Hematopoietic multipotent progenitor cell treated with erythropoietin and hydrocortisone succinate and interleukin-3 and kit ligand, for 6 days (in vitro differentiated cells): ENCODE results near the gene CAPZB.

Source experiments
- DNase-seq: peaks from one replicate; pipeline ENCODE4 v3.0.0-alpha.2; 2015

The CAPZB gene

DNA sequence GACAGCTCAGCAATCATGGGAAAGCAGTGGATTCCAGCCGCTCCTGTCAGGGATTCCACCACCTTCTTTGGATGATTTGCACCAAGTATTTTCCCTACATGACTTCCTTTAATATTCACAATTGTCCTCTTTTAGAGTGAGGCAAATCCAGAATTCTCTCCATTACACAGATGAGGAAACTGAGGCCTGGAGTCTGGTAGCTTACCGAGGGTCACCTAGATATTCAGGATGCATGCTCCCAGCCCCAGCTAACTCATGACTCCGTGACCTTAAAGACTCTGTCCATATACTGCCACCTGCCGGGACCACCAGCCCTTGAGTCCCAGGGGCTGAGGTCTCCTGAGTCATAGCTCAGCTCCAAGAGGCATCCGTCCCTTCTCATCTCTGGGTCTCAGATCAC is 80.6 kb downstream of the CAPZB start:
- DNase-seq = no peak

- no peak for DNase-seq
These were observed 82.1 kb downstream of the CAPZB start for GRCh38 chr1:19403256-19403655.

DNA sequence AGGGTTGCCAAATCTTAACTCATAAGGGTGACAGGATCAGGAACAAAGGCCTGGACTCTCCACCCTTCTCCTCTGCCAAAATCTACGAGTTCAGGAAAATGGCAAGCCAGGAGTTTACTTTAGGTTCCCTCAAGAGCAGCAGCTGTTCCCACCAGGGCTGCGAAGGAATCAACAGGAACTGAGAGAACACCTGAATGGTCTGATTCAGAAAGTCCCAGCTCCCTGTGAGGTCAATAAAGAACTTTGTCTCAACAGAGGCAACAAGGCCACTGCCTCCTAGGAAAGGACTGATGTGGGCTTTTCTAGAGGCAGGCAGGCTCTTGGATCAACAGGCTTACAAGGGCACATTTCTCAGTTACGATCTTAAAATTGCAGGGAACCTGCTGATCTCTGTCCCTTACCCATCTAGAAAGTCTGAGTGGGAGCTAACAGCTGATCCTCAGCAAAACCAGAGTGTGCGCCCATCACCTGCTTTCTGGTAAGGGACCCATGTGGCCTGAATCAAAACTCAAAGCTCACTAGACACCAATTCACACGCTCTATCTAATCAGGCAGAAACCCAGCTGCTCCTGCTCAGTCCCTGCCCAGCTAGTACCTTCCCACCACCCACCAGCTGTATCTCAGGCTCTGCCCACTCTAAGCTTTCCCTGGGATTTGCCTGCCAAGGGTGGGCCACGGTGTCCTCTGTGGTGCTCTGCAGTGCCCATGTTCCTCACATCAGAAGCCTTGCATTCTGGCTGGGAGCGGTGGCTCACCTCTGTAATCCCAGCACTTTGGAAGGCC is 83.1 kb downstream of the CAPZB start:
- no peak for DNase-seq

DNA sequence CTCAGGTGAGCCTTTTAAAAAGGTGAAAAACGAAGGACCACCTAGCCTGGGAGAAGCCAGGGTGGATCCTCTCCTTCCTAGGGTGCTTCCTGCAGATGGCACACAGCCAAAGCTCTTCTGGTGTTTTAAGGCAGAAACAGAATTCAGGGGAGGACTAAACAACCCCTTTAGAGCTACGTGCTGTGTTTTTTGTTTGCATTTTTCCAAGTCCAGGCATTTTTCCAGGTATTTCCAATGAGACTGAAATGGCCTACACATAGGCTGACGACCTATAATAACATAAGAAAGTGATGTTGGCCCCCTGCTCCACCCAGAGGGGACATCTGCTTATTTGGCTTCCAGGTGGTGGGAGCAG is 83.8 kb downstream of the CAPZB start:
- no peak for DNase-seq

DNA sequence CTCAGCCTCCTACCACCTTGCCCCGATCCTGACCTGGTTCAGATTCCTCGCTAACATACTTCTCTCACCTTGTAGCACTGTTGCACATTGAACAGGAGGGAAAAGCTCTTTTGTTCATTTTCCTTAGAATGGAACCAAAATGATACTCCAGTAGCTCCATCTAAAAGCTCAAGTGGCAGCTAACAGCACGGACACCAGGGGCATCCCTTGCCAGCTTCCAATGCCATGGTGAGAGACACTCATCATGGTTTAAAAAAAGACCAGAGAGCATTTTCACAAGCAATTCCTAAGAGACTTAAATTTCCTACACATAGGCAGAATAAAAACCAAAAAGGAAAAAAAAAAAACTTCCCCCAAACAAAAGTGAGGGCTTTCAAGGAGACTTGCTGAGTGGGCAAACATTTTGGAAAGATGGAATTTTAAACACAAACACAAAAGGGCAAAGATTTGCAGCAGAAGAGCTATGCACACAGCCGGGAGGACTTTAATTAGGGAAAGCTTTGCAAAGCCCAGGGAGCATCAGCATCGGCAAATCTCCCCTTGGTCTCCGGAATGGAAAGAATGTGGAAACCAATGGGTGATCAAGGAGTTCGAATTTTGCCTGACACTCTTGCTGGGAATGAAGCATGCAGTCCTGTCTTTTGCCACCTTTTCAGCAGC is 84.3 kb downstream of the CAPZB start:
- no peak for DNase-seq

DNA sequence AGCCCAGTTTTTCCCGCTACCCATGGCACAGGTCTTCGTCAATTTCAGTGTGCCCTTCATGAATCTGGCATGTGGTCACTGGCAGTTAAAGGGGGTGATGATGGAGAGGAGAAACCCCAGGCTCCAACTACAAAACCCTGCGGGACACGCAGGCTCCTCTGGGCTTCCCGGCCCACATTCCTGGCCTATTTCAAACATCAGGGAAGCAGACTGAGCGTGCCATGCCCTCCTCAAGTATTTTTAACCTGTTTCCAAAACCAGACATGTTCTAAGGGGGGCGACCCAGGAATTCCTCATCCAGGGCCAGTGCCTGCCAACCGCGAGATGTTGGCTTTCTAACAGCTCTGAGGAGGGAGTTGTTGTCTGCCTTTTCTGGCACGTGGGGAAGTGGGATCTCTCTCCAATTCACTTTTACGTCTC is 85.1 kb downstream of the CAPZB start:
- no peak for DNase-seq

- DNase-seq = no peak
These were observed 87.0 kb downstream of the CAPZB start for GRCh38 chr1:19398309-19398760.

DNA sequence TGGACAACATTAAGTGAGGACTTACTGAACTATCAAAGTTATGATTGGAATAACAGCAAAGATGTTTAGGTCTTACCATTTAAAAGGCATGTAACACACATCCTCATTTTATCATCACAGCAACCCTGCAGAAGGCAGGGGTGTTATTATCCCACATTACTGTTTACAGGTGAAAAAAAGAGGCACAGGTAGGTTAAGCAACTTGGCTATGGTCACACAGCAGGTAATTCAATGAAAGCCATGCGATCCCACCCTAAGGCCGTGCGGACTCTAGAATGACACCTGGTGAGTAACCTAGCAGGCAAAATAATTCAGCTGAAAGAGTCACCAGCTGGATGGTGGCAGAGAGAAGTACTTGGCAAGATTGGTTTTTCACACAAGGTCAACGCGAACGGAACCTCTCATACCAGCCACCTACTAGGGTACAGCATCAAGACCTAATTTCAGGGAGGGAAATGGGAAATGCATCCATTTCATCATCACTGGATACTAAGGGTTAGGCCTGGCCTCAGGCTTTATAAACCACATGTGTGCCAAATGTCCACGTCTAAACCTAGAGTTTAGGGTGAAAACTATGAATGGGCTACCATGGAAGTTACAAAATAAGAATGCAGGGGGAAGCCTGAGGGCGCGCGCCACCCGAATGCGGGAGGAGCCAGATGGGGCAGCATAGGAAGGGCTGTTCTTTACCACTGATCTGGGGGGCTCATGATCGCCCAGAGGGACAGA is 88.0 kb downstream of the CAPZB start:
- DNase-seq = no peak

GRCh38 chr1:19396280-19396679 is 89.1 kb downstream of the CAPZB start:
- DNase-seq = no peak

GRCh38 chr1:19395678-19396192 is 89.6 kb downstream of the CAPZB start:
- no peak for DNase-seq

DNA sequence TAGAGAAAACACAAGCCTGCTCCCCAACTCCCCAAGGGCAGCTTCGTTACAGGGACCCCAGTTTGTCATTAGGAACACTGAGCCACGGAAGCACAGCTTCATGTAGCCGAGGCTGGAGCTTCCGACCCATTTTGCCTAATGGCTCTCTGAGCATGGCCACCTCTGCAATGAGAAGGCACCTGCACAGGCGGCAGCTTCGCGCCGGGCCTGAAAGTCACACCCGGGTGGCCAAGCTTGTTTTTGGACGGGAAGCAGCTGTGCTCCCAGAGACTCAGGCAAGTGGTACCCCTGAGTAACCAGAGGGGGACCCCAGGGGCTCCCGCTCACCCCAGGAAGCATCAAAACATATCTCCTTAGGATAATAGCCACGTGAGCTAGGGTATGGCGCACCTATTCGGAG is 92.3 kb downstream of the CAPZB start:
- no peak for DNase-seq

DNA sequence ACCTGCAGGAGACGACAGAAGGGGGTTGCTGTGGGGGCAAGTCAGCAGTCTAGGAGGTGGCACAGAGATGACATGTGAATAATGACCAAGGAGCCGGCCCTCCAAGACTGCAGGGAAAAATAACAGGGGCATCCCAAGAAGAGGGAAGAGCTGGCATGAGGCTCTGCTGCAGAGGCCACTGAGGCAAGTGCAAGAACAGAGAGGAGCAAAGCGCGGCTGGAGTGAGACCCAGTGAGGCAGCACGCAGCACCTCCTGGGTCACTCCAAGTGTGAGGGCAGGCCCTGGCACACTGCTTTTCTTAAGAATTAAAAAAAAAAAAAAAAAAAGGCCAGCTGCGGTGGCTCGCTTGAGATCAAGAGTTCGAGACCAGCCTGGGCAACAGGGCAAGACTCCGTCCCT is 93.1 kb downstream of the CAPZB start:
- DNase-seq = no peak

- DNase-seq = no peak
These were observed 93.8 kb downstream of the CAPZB start for GRCh38 chr1:19391596-19391981.

- peak; percentile 84 for DNase-seq
These were observed 94.3 kb downstream of the CAPZB start for GRCh38 chr1:19390901-19391595.

GRCh38 chr1:19390166-19390850 is 95.0 kb downstream of the CAPZB start:
- DNase-seq = peak; percentile 28

- no peak for DNase-seq
These were observed 96.4 kb downstream of the CAPZB start for GRCh38 chr1:19388980-19389379.

- DNase-seq = no peak
These were observed 98.3 kb downstream of the CAPZB start for GRCh38 chr1:19387045-19387467.

- DNase-seq = no peak
These were observed 99.3 kb downstream of the CAPZB start for GRCh38 chr1:19385869-19386591.

DNA sequence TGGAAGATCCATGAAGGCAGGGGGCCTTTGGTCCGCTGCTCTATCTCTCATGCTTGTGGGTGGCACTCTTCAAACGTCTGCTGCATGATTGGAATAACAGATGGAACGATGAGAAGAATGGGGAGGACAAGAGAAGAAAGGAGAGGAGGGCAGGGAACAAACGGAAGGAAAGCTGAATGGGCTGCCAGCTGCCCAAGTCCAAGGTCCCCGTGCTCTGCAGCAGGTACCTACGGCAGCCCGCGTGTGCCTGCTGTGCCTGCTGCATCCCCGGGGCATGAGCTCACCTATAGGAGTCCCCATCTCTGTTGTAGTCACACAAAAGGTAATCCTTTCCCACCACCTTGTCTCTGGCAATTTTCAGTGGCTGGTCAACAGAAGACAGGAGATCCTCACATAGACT is 100.1 kb downstream of the CAPZB start:
- DNase-seq = no peak

GRCh38 chr1:19384772-19385187 is 100.6 kb downstream of the CAPZB start:
- DNase-seq = no peak

DNA sequence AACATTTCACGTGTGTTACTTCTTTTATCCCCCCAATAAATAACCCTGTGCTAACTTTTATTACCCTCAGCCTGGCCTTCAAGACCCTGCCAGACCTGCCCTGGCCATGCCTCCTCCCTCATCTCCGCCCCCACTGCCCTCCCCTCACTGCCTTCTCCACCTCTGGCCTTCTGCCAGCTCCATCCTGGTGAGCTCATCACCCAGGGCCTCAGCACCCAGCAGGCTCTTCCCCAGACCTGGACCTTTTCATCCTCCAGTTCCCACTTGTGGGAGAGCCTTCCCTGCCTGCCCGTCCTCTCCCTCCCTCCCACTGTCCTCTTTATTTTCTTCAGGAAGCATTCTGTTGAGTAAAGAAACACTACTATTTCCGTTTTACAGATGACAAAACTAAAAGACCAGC is 101.2 kb downstream of the CAPZB start:
- DNase-seq = no peak

GRCh38 chr1:19382222-19382621 is 103.1 kb downstream of the CAPZB start:
- no peak for DNase-seq
